Cardiac fibroblast (primary cell): Measurements from ENCODE around the gene NCL.
A peak's percentile ranks its signal among the peaks of the same experiment; 100 is the strongest.

Source experiments
- DNase-seq, 2 donors: peaks; one replicate each; pipeline versions ENCODE4 v3.0.0 to v3.0.0-alpha.2; 2010; ENCODE audit warnings: low read depth in 2 of 2
- H3K4me3 ChIP-seq, 2 donors: replicated peaks in 1 of 2; 1 replicate in 1 of 2; 2 replicates in 1 of 2; pipeline ENCODE4 v1.5.1; 2011; ENCODE audit warnings: low read depth in 2 of 2, low read length in 2 of 2, mild to moderate bottlenecking in 2 of 2, moderate library complexity in 1 of 2
- TF ChIP-seq, protein P1 (sequence below): IDR thresholded peaks from one replicate; pipeline ENCODE4 v1.5.1; 2011; ENCODE audit warnings: low read depth, mild to moderate bottlenecking, low read length, inconsistent platforms

NCL gene

DNA sequence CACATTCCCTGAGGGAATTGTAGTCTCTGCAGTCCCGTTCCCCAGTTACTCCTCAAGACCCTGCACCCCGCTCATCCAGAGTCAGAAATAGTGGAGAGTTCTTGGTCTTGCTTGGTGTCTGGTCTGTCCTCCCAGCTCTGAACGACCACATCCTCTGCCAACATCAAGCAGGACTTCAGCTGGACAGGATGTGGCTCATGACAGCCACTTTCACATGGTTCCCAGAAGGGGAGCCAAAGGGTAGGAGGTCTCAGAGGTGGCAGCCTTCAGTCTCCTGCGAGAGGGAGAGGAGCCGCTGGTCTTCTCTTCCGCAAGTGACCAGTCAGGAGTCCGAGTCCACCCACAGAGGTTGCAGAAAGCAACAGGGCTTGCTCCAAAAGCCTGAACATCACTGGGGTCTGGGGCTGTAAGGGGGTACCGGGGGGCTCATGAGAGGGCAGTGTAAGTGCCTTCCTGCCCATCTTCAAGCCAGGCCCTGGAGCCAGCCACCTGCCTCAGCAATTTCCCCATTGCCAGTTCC is 38.9 kb downstream of the NCL start:
- no peak for DNase-seq
- TF ChIP-seq, protein P1, sequence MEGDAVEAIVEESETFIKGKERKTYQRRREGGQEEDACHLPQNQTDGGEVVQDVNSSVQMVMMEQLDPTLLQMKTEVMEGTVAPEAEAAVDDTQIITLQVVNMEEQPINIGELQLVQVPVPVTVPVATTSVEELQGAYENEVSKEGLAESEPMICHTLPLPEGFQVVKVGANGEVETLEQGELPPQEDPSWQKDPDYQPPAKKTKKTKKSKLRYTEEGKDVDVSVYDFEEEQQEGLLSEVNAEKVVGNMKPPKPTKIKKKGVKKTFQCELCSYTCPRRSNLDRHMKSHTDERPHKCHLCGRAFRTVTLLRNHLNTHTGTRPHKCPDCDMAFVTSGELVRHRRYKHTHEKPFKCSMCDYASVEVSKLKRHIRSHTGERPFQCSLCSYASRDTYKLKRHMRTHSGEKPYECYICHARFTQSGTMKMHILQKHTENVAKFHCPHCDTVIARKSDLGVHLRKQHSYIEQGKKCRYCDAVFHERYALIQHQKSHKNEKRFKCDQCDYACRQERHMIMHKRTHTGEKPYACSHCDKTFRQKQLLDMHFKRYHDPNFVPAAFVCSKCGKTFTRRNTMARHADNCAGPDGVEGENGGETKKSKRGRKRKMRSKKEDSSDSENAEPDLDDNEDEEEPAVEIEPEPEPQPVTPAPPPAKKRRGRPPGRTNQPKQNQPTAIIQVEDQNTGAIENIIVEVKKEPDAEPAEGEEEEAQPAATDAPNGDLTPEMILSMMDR, result no peak
- no peak overlapping the region for H3K4me3 ChIP-seq

- TF ChIP-seq, protein P1, result no peak
- no peak overlapping the region for H3K4me3 ChIP-seq
- no peak for DNase-seq
Measured at GRCh38 chr2:231423176-231423575, 41.1 kb downstream of the NCL start.

- TF ChIP-seq, protein P1, result no peak
- DNase-seq, result no peak
- H3K4me3 ChIP-seq, result no peak overlapping the region
Measured at GRCh38 chr2:231422056-231422455, 42.2 kb downstream of the NCL start.

GRCh38 chr2:231421051-231421580 is 43.2 kb downstream of the NCL start:
- DNase-seq, result no peak
- H3K4me3 ChIP-seq, result no peak overlapping the region
- TF ChIP-seq, protein P1, result no peak

GRCh38 chr2:231418820-231419640 is 45.3 kb downstream of the NCL start:
- H3K4me3 ChIP-seq, result no peak overlapping the region
- DNase-seq, result no peak
- TF ChIP-seq, protein P1, result no peak

- no peak overlapping the region for H3K4me3 ChIP-seq
- peak in 1 of 2 donors; percentile 20 for DNase-seq
- TF ChIP-seq, protein P1, result no peak
Measured at GRCh38 chr2:231415029-231415428, 49.3 kb downstream of the NCL start.
